ENCODE results near the gene CCL4.

The CCL4 gene

DNA sequence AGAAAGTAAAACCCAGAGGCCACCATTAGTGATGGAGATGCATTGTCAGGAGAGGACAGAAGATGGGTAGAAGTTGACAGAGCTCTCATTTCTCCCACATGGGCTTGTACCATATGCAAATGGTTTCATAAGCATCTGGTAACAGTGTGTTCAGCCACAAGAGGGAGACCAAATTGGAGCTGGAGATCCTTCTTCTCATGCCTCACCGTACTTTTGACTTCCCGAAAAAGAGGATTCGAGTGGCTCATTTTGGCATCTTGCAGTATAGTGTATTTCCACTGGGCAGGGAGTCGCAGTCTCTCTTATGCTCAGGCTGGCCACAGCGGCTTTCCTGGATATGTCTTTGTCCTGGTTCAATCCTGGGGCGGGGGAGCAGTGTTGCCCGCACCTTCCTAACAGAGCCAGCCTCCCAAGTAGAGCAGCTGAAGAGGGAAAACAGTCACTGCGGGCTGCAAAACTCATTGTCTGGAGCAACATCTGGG lies 49.1 kb downstream of the CCL4 start:
- DNase-seq (ENCODE audit: low read depth), result peak; percentile 38
- H3K4me3 ChIP-seq (ENCODE audit: low read length), result no peak overlapping the region
- TF ChIP-seq, protein P1, sequence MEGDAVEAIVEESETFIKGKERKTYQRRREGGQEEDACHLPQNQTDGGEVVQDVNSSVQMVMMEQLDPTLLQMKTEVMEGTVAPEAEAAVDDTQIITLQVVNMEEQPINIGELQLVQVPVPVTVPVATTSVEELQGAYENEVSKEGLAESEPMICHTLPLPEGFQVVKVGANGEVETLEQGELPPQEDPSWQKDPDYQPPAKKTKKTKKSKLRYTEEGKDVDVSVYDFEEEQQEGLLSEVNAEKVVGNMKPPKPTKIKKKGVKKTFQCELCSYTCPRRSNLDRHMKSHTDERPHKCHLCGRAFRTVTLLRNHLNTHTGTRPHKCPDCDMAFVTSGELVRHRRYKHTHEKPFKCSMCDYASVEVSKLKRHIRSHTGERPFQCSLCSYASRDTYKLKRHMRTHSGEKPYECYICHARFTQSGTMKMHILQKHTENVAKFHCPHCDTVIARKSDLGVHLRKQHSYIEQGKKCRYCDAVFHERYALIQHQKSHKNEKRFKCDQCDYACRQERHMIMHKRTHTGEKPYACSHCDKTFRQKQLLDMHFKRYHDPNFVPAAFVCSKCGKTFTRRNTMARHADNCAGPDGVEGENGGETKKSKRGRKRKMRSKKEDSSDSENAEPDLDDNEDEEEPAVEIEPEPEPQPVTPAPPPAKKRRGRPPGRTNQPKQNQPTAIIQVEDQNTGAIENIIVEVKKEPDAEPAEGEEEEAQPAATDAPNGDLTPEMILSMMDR (IDR thresholded peaks at IDR 0.05; ENCODE audit: insufficient read depth, low read depth, low read length, missing control alignments), result peak; percentile 21

GRCh38 chr17:36153895-36154610 lies 50.4 kb downstream of the CCL4 start:
- no peak overlapping the region for H3K4me3 ChIP-seq (ENCODE audit: low read length)
- DNase-seq (ENCODE audit: low read depth), result no peak
- TF ChIP-seq, protein P1 (IDR thresholded peaks at IDR 0.05; ENCODE audit: insufficient read depth, low read depth, low read length, missing control alignments), result no peak

Data from epithelial cell of esophagus (primary cell).